Thoracic aorta (tissue), 2 donors: Measurements from ENCODE around the gene DTL. TPM values are rescaled to one million over a fixed set of nuclear protein-coding genes. Genes with fewer than 3 reads are reported as not detected.

Experiments used
- ATAC-seq: fragments of 150-250 bp; one replicate; pipeline ENCODE4 v1.8.0; 2017; ENCODE audit warnings: low read depth; ENCODE audit not compliant: insufficient number of reproducible peaks, low FRiP score
- DNase-seq: peaks from one replicate; pipeline ENCODE4 v3.0.0-alpha.2; 2020; ENCODE audit warnings: low spot score
- H3K27ac ChIP-seq, 2 donors: fragments of 200-600 bp; sonication (generic); 1 replicate in 1 of 2; 2 replicates in 1 of 2; pipeline ENCODE4 v1.5.1; 2016; ENCODE audit warnings: mild to moderate bottlenecking in 2 of 2, moderate library complexity in 2 of 2
- H3K27me3 ChIP-seq: fragments of 200-600 bp; sonication (generic); replicated peaks from 2 replicates; pipeline ENCODE4 v1.6.0; 2016; ENCODE audit warnings: mild to moderate bottlenecking; ENCODE audit not compliant: insufficient read depth
- H3K36me3 ChIP-seq: fragments of 200-600 bp; sonication (generic); one replicate; pipeline ENCODE4 v1.5.1; 2016
- H3K4me1 ChIP-seq, 2 donors: fragments of 200-600 bp; sonication (generic); 1 replicate in 1 of 2; 2 replicates in 1 of 2; pipeline versions ENCODE4 v1.5.1 to v1.6.0; 2016; ENCODE audit warnings: low read depth in 2 of 2, mild to moderate bottlenecking in 1 of 2; ENCODE audit not compliant: control insufficient read depth in 1 of 2
- H3K4me3 ChIP-seq: fragments of 200-600 bp; sonication (generic); 2 replicates; pipeline ENCODE4 v1.5.1; 2016; ENCODE audit warnings: mild to moderate bottlenecking
- H3K9me3 ChIP-seq: fragments of 200-600 bp; sonication (generic); 2 replicates; pipeline ENCODE4 v1.5.1; 2016
- CTCF ChIP-seq: fragments of 200-600 bp; sonication (generic); IDR thresholded peaks from one replicate; pipeline ENCODE4 v1.5.1; 2019; ENCODE audit warnings: antibody characterized with exemption
- total RNA-seq, 2 donors: library from RNA; depleted of rRNA; stranded (reverse); fragments of >200 nt; gene quantifications; one replicate each; pipeline versions ENCODE4 v1.1.0 to v1.2.3, GENCODE V29; 2016

DTL gene
- total RNA-seq, 2 donors from 2014 or later = 0.21 to 3.4 TPM

- H3K36me3 ChIP-seq = no peaks in the 10 kb centered on the region
- ATAC-seq (no peak), DNase-seq (no peak)
- TF ChIP-seq CTCF = no peak
- no peaks in the 10 kb centered on the region for H3K27me3 ChIP-seq
- no peak overlapping the region for H3K4me3 ChIP-seq
- no peaks in the 10 kb centered on the region for H3K9me3 ChIP-seq
- no peak overlapping the region for H3K27ac ChIP-seq
- H3K4me1 ChIP-seq = no peaks in the 10 kb centered on the region
These were observed 117.3 kb downstream of the DTL start for GRCh38 chr1:212152869-212153268.

- Histone ChIP-seq H3K4me1 (no peaks in the 10 kb centered on the region), H3K9me3 (no peaks in the 10 kb centered on the region), H3K27ac (no peak overlapping the region), H3K4me3 (no peak overlapping the region), H3K36me3 (no peaks in the 10 kb centered on the region), H3K27me3 (no peaks in the 10 kb centered on the region)
- no peak for ATAC-seq
- TF ChIP-seq CTCF = no peak
- no peak for DNase-seq
These were observed 118.1 kb downstream of the DTL start for GRCh38 chr1:212153635-212154034.

Other genes starting within 250 kb of the DTL start
- 10 to 100 TPM; 32.5 to 48.0 TPM for gene LPGAT1, start 205.0 kb upstream of the DTL start, total RNA-seq
- 10 to 100 TPM in 1 of 2 donors, 1 to 10 TPM in 1; 4.7 to 16.9 TPM for gene INTS7, start 191 bp upstream of the DTL start, total RNA-seq
- 10 to 100 TPM; 46.1 to 50.6 TPM for gene PPP2R5A, start 249.7 kb downstream of the DTL start, total RNA-seq